ENCODE data around the gene ZNF3. TPM values are rescaled to one million over a fixed set of nuclear protein-coding genes. Genes with fewer than 3 reads are reported as not detected.

Gene ZNF3
- total and polyA plus RNA-seq, 9 of the 15 experiments (the other 6 are each of a cell fraction or from before 2014, with no cell fraction given): 30.0 to 64.9 (median 51.5) TPM

DNA sequence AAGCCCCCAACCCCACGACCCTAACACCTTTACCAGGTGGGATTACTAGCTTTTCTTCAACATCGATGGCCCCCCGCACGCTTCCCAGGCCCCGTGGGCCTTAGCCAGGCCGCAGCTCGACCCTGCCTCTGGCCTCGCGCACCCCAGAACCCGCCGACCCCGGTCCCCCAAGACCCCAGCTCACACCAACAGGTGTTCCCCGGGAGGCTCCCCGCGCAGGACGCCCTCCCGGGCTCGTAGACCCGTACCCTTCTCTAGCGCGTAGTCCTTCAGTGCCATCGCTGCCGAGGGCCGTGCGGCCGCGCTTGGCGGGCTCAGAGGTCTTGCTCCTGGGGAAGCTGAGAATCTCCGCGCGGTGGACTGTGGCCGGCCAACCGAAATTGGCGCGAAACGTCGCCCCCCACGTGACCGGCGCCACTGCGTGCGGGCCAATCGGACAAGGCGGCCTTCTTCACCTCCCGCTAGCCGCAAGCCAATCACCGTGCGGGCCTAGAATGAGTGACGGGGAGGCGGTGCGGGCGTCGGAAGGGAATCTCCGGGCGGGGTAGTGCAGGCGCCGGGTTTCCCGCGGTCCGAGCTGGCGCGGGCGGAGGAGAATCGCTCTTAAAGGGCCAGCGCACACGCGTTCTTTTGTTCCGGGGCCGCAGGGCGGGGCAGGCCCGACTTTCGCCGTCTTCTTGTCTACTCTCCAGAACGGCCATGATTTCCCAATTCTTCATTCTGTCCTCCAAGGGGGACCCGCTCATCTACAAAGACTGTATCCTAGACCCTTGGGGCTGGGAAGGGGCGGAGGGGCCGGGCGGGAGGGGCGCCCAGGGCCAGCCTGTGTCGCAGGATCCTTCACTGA is 19.7 kb upstream of the ZNF3 start, which contains the start of the genes AP4M1 and MCM7 (continued):
- TF ChIP-seq CHD7 (IDR thresholded peaks at IDR 0.05; ENCODE audit: low read depth, low read length) (no peak), CHD1 (IDR thresholded peaks at IDR 0.05; ENCODE audit: low read length) (peak; percentile 49), ZFP30 (CRISPR knock-in tag; IDR thresholded peaks at IDR 0.05; ENCODE audit: borderline replicate concordance) (no peak), CBX2 (IDR thresholded peaks at IDR 0.05; ENCODE audit: insufficient read depth, low read length, poor library complexity, severe bottlenecking) (no peak), NFYB (IDR thresholded peaks at IDR 0.05; ENCODE audit: extremely low read depth, insufficient read length) (peak; percentile 96), EP300 (IDR thresholded peaks at IDR 0.05; ENCODE audit: low read length) (peak; percentile 15), MYC (IDR thresholded peaks at IDR 0.05; ENCODE audit: low read depth, low read length) (peak; percentile 84), MYC (CRISPR knock-in tag; IDR thresholded peaks at IDR 0.05; ENCODE audit: borderline replicate concordance, low read depth) (peak; percentile 93; the same call in 1 of the 2 replicates), RBFOX2 (IDR thresholded peaks at IDR 0.05; ENCODE audit: low read depth, low read length) (peak; percentile 98), ZSCAN32 (CRISPR knock-in tag; IDR thresholded peaks at IDR 0.05) (no peak), FIP1L1 (IDR thresholded peaks at IDR 0.05; ENCODE audit: low read depth, low read length, poor library complexity, severe bottlenecking) (peak; percentile 62), DNMT1 (IDR thresholded peaks at IDR 0.05) (no peak), HDGF (IDR thresholded peaks at IDR 0.05) (no peak), ZNF140 (CRISPR knock-in tag; IDR thresholded peaks at IDR 0.05) (no peak)
- TF ChIP-seq, protein P1, sequence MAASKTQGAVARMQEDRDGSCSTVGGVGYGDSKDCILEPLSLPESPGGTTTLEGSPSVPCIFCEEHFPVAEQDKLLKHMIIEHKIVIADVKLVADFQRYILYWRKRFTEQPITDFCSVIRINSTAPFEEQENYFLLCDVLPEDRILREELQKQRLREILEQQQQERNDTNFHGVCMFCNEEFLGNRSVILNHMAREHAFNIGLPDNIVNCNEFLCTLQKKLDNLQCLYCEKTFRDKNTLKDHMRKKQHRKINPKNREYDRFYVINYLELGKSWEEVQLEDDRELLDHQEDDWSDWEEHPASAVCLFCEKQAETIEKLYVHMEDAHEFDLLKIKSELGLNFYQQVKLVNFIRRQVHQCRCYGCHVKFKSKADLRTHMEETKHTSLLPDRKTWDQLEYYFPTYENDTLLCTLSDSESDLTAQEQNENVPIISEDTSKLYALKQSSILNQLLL (CRISPR knock-in tag; IDR thresholded peaks at IDR 0.05; ENCODE audit: borderline replicate concordance): no peak
